IPS-NIHi7 (cell line): ENCODE data around the gene HOXB2.
"Not testable (repeated sequence)": the region's sequence is repeated elsewhere in the genome, so short reads cannot be mapped to it uniquely, and the experiment has no call there.

Source experiments
- DNase-seq: peaks from one replicate; pipeline ENCODE4 v3.0.0; 2012; ENCODE audit warnings: mixed read lengths; ENCODE audit errors: extremely low spot score

The HOXB2 gene

GRCh38 chr17:48541036-48541576, 3.8 kb downstream of the HOXB2 start:
- DNase-seq = no peak

- no peak for DNase-seq
Measured at GRCh38 chr17:48540213-48540612, 4.7 kb downstream of the HOXB2 start.

DNA sequence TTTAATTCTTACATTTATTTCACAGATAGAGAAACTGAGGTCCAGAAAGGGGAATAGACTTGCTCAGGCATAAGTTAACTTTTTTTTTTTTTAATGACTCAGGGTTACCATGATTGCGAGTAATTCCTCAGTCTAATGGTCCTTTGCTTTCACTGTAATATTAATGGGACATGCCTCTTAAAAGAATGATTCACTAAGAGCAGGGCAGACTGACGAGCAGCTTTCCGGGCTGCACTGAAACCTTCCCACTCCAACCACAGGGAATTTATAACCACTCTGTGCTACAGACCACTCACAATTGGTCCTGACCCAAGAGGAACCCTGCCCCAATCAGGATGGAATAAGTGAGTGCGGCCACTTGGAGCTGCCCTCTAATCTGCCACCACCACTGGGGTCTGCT, 5.7 kb downstream of the HOXB2 start:
- no peak for DNase-seq

DNA sequence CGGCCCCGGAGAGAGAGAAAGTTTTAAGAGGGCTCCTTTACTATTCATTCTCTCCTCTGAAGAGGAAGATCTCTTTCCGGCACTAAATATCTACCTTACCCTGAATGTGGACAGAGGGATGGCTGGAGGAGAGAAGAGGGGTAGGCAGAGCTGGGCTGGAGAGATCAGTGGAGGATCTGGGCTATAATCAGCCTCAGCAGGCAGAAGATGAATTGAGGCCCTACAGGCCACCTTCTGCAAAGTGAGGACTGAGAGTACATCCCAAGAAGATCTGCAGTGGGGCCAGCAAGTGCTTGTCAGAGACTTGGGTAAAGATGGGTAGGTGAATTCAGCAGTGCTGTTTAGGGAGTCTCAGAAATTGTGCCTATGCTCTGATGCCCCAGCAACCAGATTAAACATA, 7.6 kb downstream of the HOXB2 start:
- DNase-seq = no peak

DNA sequence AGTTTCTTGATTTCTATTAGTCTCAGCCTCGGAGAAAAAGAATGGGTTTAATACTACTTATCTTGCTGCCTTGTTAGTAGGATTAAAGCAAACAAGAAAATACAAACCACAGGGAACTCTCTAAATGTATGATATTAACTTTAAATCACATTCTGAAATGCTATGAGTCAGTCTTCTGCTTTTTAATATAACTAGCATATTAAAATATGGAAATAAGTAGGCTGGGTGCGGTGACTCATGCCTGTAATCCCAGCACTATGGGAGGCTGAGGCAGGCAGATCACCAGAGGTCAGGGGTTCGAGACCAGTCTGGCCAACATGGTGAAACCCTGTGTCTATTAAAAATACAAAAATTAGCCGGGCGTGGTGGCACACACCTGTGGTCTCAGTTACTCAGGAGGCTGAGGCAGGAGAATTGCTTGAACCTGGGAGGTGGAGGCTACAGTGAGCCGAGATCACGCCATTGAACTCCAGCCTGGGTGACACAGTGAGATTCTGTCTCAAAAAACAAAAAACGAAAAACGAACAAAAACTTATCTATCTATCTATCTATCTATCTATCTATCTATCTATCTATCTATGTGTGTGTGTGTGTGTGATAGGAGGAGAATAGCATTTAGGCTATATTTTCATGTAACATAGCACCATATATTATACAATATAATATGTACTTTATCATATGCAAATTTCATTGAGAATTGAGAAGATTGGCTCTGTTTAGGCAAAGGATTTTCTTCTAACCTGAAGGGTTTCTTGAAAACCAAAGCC, 8.9 kb downstream of the HOXB2 start:
- DNase-seq = not testable (repeated sequence)

- no peak for DNase-seq
Measured at GRCh38 chr17:48532261-48532660, 12.6 kb downstream of the HOXB2 start.

- DNase-seq = peak; percentile 69
Measured at GRCh38 chr17:48530887-48531272, 14.0 kb downstream of the HOXB2 start, which contains the start of gene HOXB1. HOXB1 (minus strand) TSS chr17:48531011; CDS start chr17:48530904, 107 bp downstream.

DNA sequence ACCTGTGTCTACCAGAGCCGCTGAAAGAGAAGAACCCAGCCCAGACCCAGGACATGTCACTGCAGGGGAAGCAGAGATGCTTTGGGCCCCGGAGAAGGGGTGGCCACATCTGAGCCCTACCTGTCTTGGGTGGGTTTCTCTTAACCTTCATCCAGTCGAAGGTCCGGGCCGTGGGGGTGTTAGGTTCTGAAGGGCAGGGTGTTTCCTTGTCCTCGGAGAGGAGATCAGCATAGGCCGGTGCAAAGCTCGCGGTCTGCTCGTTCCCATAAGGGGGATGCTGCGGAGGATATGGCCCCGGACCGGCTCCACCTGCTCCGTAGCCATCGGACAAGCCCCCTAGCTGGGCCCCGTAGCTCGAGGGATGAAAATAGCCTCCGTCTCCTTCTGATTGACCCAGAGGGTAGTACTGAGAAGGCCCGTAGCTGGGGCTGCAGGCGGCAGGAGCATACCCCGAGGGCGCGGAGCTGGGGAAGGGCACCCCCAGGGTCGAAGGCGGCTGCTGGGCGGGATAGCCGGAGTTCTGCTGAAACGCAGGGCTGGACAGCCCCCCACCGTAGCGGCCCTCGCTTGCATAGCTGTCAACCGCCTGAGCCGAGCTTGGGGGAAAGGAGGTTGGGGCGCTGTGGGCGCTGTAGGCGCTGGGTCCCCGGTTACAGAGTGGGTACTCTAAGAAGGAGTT, 14.6 kb downstream of the HOXB2 start:
- no peak for DNase-seq

GRCh38 chr17:48529683-48530009, 15.3 kb downstream of the HOXB2 start:
- DNase-seq = no peak

- no peak for DNase-seq
Measured at GRCh38 chr17:48528936-48529682, 15.8 kb downstream of the HOXB2 start.

DNA sequence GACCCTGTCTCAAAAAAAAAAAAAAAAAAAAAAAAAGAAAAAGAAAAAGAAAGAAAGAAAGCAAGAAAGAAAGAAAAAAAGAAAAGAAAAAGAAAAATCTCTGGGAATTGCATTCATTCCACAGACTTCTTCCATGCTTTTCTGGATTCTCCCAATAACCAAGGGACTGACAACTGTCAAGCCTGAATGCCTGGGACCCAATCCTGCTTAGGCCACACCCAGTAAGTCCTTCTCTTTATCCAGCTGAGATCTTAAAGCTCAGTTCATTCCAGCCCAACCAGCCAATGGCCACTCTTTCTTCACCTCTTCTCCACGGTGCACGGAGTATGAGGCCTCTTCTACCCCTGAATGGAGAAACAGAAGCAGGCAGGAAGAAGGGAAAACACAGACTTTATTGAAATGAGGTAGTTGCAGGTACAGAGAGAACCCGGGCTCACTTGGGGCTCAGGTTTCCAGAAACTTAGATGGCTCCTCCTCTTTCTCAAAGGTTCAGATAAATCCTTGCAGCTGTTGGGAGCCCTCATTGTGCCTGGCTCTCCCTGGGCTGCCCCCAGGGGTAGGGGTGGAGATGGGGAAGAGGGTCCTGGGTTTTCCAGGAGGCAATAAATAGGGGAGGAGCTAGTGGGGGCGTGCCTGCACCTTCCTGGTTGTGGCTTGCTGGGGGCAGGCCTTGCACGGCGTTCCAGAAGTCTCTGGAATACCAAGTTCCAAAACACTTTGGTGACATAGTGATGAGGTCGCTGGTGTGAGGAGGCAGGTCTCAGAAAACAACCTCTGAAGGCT, 16.6 kb downstream of the HOXB2 start:
- no peak for DNase-seq

DNA sequence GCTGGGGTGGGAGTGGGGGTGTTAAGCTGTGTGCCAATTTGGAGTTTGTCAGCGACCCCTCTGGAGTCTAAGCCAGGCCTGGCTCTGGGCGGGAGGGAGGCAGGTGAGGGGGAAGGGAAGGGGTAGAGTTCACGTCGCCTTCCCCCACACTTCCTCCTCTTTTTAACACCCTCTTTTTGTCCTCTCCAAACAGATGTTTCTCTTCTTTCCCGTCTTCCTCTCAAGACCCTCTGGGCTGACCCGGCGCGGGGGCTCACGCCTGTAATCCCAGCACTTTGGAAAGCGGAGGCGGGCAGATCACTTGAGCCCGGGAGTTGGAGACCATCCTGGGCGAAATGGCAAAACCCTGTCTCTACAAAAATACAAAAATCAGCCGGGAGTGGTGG, 17.4 kb downstream of the HOXB2 start:
- peak; percentile 33 for DNase-seq

GRCh38 chr17:48526608-48527546, 18.0 kb downstream of the HOXB2 start:
- DNase-seq = peak; percentile 56

- DNase-seq = no peak
Measured at GRCh38 chr17:48523010-48523409, 21.9 kb downstream of the HOXB2 start.

DNA sequence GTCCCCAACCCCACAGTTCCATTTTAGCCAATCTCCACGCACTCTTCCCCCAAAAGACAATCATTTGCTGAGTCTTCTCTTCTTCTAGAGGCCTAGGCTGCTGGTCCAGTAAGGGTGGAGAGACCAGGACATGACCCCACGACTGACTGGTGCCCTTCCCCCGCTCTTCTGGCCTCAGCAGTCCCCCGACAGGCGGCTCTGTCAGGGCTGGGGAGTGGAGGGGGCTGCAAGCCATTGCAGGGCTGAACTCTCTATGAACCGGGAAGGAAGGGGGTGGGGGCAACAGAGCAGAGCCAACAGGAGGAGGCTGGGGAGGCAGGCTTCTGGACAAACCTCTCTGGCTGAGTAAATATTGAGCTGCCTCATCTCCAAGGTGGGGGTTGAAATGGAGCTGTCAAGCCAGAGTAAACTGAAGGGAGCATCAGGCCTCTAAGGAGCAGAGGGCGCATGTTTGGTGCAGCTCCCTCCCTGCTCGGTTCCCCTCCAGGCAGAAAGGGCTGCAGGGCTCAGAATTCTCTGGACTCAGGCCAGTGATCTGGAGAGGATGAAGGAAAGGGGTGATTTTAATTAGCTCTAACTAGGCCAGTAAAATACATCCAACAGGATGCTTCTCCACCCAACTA, 22.8 kb downstream of the HOXB2 start:
- peak; percentile 55 for DNase-seq

- DNase-seq = peak; percentile 26
Measured at GRCh38 chr17:48520631-48521079, 24.3 kb downstream of the HOXB2 start.

DNA sequence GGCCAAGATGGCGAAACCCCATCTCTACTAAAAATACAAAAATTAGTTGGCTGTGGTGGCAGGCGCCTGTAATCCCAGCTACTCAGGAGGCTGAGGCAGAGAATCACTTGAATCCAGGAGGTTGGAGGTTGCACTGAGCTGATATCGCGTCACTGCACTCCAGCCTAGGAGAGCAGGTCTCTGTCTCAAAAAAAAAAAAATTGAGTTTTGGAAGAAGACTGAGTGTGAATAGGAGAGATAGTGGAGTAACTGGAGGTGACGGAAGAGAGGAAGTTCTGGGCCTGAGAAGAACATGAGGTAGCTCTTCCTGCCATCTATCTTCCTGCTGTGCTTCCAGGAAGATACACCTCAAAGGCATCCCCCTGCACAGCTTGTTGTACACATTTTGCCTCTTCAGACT, 25.5 kb downstream of the HOXB2 start:
- DNase-seq = no peak

DNA sequence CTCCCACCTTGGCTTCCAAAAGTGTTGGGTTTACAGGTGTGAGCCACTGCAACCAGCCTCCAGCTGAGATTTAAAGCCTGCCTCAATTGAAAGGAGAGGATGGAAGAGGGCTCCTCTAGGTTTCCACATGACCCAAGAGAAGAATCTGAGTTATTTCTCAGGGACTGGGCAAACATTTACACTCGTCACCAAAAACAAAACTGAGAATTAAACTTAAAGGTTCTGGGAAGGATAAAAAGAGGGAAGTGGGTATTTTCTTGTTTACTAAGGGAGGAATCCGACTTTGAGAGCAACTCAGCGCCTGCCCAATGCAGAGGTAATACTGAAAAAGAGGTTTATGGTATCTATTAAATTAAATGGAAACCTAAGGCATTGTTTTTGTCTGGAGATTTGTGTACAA, 27.4 kb downstream of the HOXB2 start:
- DNase-seq = no peak

GRCh38 chr17:48515925-48516900, 28.7 kb downstream of the HOXB2 start:
- DNase-seq = peak; percentile 53
